ENCODE results near the gene MYL7. TPM values are rescaled to one million over a fixed set of nuclear protein-coding genes. Genes with fewer than 3 reads are reported as not detected.

MYL7 gene
- total and polyA plus RNA-seq, 10 donors: 0.22 to 1.6 TPM; not detected in 8

- Histone ChIP-seq H3K27me3 (replicated peaks in 1 of 7) (peaks cover 0 to 16% (median 2%) of the 10 kb centered on the region in 7 donors), H3K27ac (peak overlapping the region in 2 of 8 donors; percentile 1 to 85)
- intact Hi-C loops (cut with DNase I; ENCODE audit: low total_unique reads): no loop called here
Observed at GRCh38 chr7:44099669-44100068, 41.5 kb downstream of the MYL7 start.

GRCh38 chr7:44098092-44099068, 42.8 kb downstream of the MYL7 start:
- Histone ChIP-seq H3K9me3 (no peaks in the 10 kb centered on the region), H3K27me3 (replicated peaks in 1 of 7) (peaks cover 0 to 4% (median 0%) of the 10 kb centered on the region in 7 donors), H3K4me1 (peaks cover 0 to 74% (median 45%) of the 10 kb centered on the region in 6 donors), H3K27ac (peak overlapping the region in 6 of 8 donors; percentile 25 to 83 (median 68)), H3K4me3 (no peak overlapping the region), H3K36me3 (no peaks in the 10 kb centered on the region)
- TF ChIP-seq POLR2A (IDR thresholded peaks at IDR 0.05): no peak
- TF ChIP-seq POLR2AphosphoS5 (IDR thresholded peaks at IDR 0.05): no peak
- no peak for TF ChIP-seq CTCF (IDR thresholded peaks at IDR 0.05 in 8 of 11, conservative IDR thresholded peaks at IDR 0.05 in 3 of 11)
- DNase-seq: no peak
- intact Hi-C loops (cut with DNase I; ENCODE audit: low total_unique reads): no loop called here
- 80 to 85% (median 83%) methylated on average over 6 of the region's 6 CpGs for WGBS, 5 donors

More at GRCh38 chr7:44099669-44100068, 41.5 kb downstream of the MYL7 start:
- Histone ChIP-seq H3K4me3 (no peak overlapping the region), H3K36me3 (no peaks in the 10 kb centered on the region), H3K9me3 (no peaks in the 10 kb centered on the region), H3K4me1 (peaks cover under 1 to 80% (median 48%) of the 10 kb centered on the region in 6 donors)
- DNase-seq: no peak
- 37 to 58% (median 53%) methylated on average over 4 of the region's 4 CpGs for WGBS, 5 donors
- TF ChIP-seq CTCF (IDR thresholded peaks at IDR 0.05 in 8 of 11, conservative IDR thresholded peaks at IDR 0.05 in 3 of 11): no peak
- TF ChIP-seq POLR2AphosphoS5 (IDR thresholded peaks at IDR 0.05): no peak
- no peak for TF ChIP-seq POLR2A (IDR thresholded peaks at IDR 0.05)

GRCh38 chr7:44097064-44097932, 43.8 kb downstream of the MYL7 start:
- Histone ChIP-seq H3K36me3 (no peaks in the 10 kb centered on the region), H3K27ac (peak overlapping the region in 6 of 8 donors; percentile 25 to 83 (median 68)), H3K4me1 (peaks cover 0 to 70% (median 44%) of the 10 kb centered on the region in 6 donors), H3K4me3 (no peak overlapping the region), H3K27me3 (replicated peaks in 1 of 7) (no peaks in the 10 kb centered on the region), H3K9me3 (no peaks in the 10 kb centered on the region)
- WGBS, 5 donors: 50 to 70% (median 65%) methylated on average over 9 of the region's 9 CpGs
- intact Hi-C loops (cut with DNase I; ENCODE audit: low total_unique reads): no loop called here
- DNase-seq: peak; percentile 82
- TF ChIP-seq POLR2AphosphoS5 (IDR thresholded peaks at IDR 0.05) (peak in 2 of 3 donors; percentile 61 to 65), POLR2A (IDR thresholded peaks at IDR 0.05) (no peak), CTCF (IDR thresholded peaks at IDR 0.05 in 8 of 11, conservative IDR thresholded peaks at IDR 0.05 in 3 of 11) (no peak)

Measured in spleen (tissue), 11 donors.